Measurements from ENCODE around the gene NRXN2. TPM values are rescaled to one million over a fixed set of nuclear protein-coding genes. Genes with fewer than 3 reads are reported as not detected.

NRXN2 gene
- total RNA-seq, 1 donor from 2014 or later = 9.8 TPM

DNA sequence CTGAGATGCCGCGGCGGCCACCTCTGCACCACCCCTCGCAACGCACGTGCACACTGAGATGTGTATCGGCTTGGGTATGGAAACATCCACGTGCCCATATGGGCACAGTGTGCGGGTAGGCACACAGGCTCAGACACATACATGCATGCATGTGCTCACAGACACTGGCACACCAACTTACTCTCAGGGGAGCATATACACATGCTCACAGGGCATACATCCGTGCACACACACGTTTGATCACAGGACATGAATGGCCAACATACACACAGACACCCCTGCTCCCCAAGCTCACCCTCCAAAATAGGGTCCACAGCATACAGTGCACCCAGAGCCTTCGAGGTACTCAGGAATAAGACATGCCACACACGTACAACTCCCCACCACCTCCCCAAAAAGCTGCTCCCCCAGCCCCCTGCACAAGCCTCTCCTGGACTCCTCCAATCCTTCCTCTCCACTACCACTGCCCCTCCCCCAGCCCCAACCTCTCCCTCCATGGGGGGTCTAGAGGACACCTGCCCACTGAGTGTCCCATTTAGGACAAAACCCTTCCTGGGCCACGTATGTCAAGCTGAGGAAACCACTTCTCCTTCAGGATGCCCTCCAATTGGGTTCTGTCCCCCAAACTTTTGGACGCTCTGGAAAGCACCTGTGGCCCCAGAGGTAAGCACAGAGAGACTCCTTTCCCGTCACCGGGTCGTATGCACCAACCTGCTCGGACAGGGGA lies 78.9 kb downstream of the NRXN2 start:
- H3K36me3 Mint-ChIP-seq = no peaks in the 10 kb centered on the region
- H3K27ac Mint-ChIP-seq = no peak overlapping the region
- H3K4me3 Mint-ChIP-seq = peak overlapping the region; percentile 62
- TF ChIP-seq CTCF (IDR thresholded peaks at IDR 0.05; ENCODE audit: unreplicated experiment) = no peak
- peaks cover 52% of the 10 kb centered on the region for H3K27me3 Mint-ChIP-seq (ENCODE audit: low read depth)
- no peaks in the 10 kb centered on the region for H3K9me3 Mint-ChIP-seq
- no peak for DNase-seq (ENCODE audit: low spot score in 2 of 2, unreplicated experiment in 2 of 2)
- peaks cover 15% of the 10 kb centered on the region for H3K4me1 Mint-ChIP-seq

GRCh38 chr11:64643256-64643881 lies 79.6 kb downstream of the NRXN2 start:
- Mint-ChIP-seq H3K27ac (no peak overlapping the region), H3K4me1 (peaks cover 15% of the 10 kb centered on the region), H3K4me3 (peak overlapping the region; percentile 70), H3K27me3 (ENCODE audit: low read depth) (peaks cover 50% of the 10 kb centered on the region), H3K9me3 (no peaks in the 10 kb centered on the region), H3K36me3 (no peaks in the 10 kb centered on the region)
- DNase-seq (ENCODE audit: low spot score in 2 of 2, unreplicated experiment in 2 of 2) = no peak
- TF ChIP-seq CTCF (IDR thresholded peaks at IDR 0.05; ENCODE audit: unreplicated experiment) = no peak

- H3K27me3 Mint-ChIP-seq (ENCODE audit: low read depth) = peaks cover 51% of the 10 kb centered on the region
Observed at GRCh38 chr11:64642871-64643255, 80.1 kb downstream of the NRXN2 start.

DNA sequence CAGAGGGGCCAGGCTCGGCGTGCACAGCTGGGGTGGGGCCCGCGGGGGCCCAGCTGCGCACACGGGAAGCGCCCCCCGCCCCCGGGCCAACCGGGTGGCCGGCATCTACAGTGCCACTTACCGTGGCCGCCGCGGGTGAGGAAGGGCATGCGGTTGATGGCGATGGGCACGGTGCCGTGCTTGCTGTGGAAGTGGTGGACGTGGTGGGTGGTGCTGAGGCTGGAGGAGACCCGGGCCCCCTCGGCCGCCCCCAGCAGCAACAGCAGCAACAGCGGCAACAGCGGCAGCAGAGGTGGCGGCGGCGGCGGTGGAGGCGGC lies 80.6 kb downstream of the NRXN2 start:
- Mint-ChIP-seq H3K9me3 (no peaks in the 10 kb centered on the region), H3K27ac (no peak overlapping the region), H3K4me1 (peaks cover 20% of the 10 kb centered on the region), H3K4me3 (no peak overlapping the region), H3K36me3 (no peaks in the 10 kb centered on the region), H3K27me3 (ENCODE audit: low read depth) (peaks cover 51% of the 10 kb centered on the region)
- DNase-seq (ENCODE audit: low spot score in 2 of 2, unreplicated experiment in 2 of 2) = no peak
- TF ChIP-seq CTCF (IDR thresholded peaks at IDR 0.05; ENCODE audit: unreplicated experiment) = no peak

More at GRCh38 chr11:64642871-64643255, 80.1 kb downstream of the NRXN2 start:
- no peak overlapping the region for H3K27ac Mint-ChIP-seq
- H3K9me3 Mint-ChIP-seq = no peaks in the 10 kb centered on the region
- H3K4me1 Mint-ChIP-seq = peaks cover 15% of the 10 kb centered on the region
- no peak for TF ChIP-seq CTCF (IDR thresholded peaks at IDR 0.05; ENCODE audit: unreplicated experiment)
- peak overlapping the region; percentile 36 for H3K4me3 Mint-ChIP-seq
- DNase-seq (ENCODE audit: low spot score in 2 of 2, unreplicated experiment in 2 of 2) = no peak
- no peaks in the 10 kb centered on the region for H3K36me3 Mint-ChIP-seq

- Mint-ChIP-seq H3K9me3 (no peaks in the 10 kb centered on the region), H3K27ac (no peak overlapping the region), H3K36me3 (no peaks in the 10 kb centered on the region), H3K4me1 (peaks cover 20% of the 10 kb centered on the region), H3K27me3 (ENCODE audit: low read depth) (peaks cover 46% of the 10 kb centered on the region), H3K4me3 (no peak overlapping the region)
- no peak for TF ChIP-seq CTCF (IDR thresholded peaks at IDR 0.05; ENCODE audit: unreplicated experiment)
- no peak for DNase-seq (ENCODE audit: low spot score in 2 of 2, unreplicated experiment in 2 of 2)
Observed at GRCh38 chr11:64641596-64642417, 81.2 kb downstream of the NRXN2 start.
